HepG2 (cell line): ENCODE measurements around the gene STAT5A. TPM values are rescaled to one million over a fixed set of nuclear protein-coding genes. Genes with fewer than 3 reads are reported as not detected.
A peak's percentile ranks its signal among the peaks of the same experiment; 100 is the strongest.

Experiments used
- ATF1 ChIP-seq: IDR thresholded peaks from 2 replicates; pipeline ENCODE4 v1.6.1; 2016; ENCODE audit warnings: mild to moderate bottlenecking, control low read depth
- CTCF ChIP-seq: sonication (generic); formaldehyde crosslinking; IDR thresholded peaks from 2 replicates; pipeline ENCODE4 v1.5.0; 2020; ENCODE audit warnings: mild to moderate bottlenecking, missing genetic modification reagents, moderate library complexity
- HNF4G ChIP-seq, 2 experiments: sonication (generic) in 1 of 2; formaldehyde crosslinking in 1 of 2; IDR thresholded peaks; 2 replicates each; pipeline versions ENCODE4 v1.4.0 to v1.6.1; 2011 to 2020; ENCODE audit warnings: borderline replicate concordance in 2 of 2, low read depth in 2 of 2, mild to moderate bottlenecking in 2 of 2, low read length in 1 of 2, missing genetic modification reagents in 1 of 2, moderate library complexity in 1 of 2
- KDM1A ChIP-seq: IDR thresholded peaks from 2 replicates; pipeline ENCODE4 v1.6.1; 2016; ENCODE audit warnings: missing compliant biosample characterization
- KDM5A ChIP-seq: fragments of 200-600 bp; sonication (generic); IDR thresholded peaks from 2 replicates; pipeline ENCODE4 v1.7.0; 2018; ENCODE audit warnings: antibody characterized with exemption, mild to moderate bottlenecking, low read length, borderline replicate concordance
- RAD21 ChIP-seq: fragments of 450-650 bp; formaldehyde crosslinking; IDR thresholded peaks from 2 replicates; pipeline ENCODE4 v1.5.0; 2020; ENCODE audit warnings: mild to moderate bottlenecking
- SMAD3 ChIP-seq: sonication (generic); formaldehyde crosslinking; IDR thresholded peaks from 2 replicates; pipeline ENCODE4 v1.4.0; 2020; ENCODE audit warnings: missing genetic modification reagents
- SMC3 ChIP-seq: IDR thresholded peaks from 2 replicates; pipeline ENCODE4 v1.6.1; 2011; ENCODE audit warnings: low read length, improper control_type of control experiment
- SNAI1 ChIP-seq: sonication (generic); formaldehyde crosslinking; IDR thresholded peaks from 2 replicates; pipeline ENCODE4 v1.5.0; 2020; ENCODE audit warnings: mild to moderate bottlenecking, missing genetic modification reagents, borderline replicate concordance
- STAT6 ChIP-seq: sonication (generic); formaldehyde crosslinking; IDR thresholded peaks from 2 replicates; pipeline ENCODE4 v1.4.0; 2020; ENCODE audit warnings: missing genetic modification reagents, mild to moderate bottlenecking, borderline replicate concordance
- ZNF451 ChIP-seq: sonication (generic); formaldehyde crosslinking; IDR thresholded peaks from 2 replicates; pipeline ENCODE4 v1.5.0; 2020; ENCODE audit warnings: mild to moderate bottlenecking, missing genetic modification reagents
- ZNF569 ChIP-seq: sonication (generic); formaldehyde crosslinking; IDR thresholded peaks from 2 replicates; pipeline ENCODE4 v1.5.0; 2020; ENCODE audit warnings: mild to moderate bottlenecking, missing genetic modification reagents, moderate library complexity, borderline replicate concordance
- polyA plus RNA-seq, 8 experiments: library from polyadenylated mRNA; depleted of rRNA in 3 of 8; stranded (reverse) in 7 of 8; unstranded in 1 of 8; fragments of >200 nt; fragmentation: Illumina TruSeq in 4 of 8; extraction: Trizol in 4 of 8; gene quantifications; 2 replicates each; pipeline versions ENCODE4 v1.2.1 to v1.2.3, GENCODE V29; 2011 to 2016; ENCODE audit warnings: low read depth in 4 of 8, missing spikeins in 1 of 8, mixed read lengths in 1 of 8; ENCODE audit not compliant: insufficient read depth in 1 of 8
- total RNA-seq, 5 experiments: library from RNA; depleted of rRNA; stranded (reverse); fragments of >200 nt; fragmentation: Illumina TruSeq; extraction: Trizol; gene quantifications; 2 replicates each; pipeline ENCODE4 v1.2.3, GENCODE V29; 2016; ENCODE audit warnings: low read depth in 1 of 5
- TF ChIP-seq, protein P1 (sequence below): sonication (generic); formaldehyde crosslinking; IDR thresholded peaks from 2 replicates; pipeline ENCODE4 v1.5.1; 2020; ENCODE audit warnings: missing genetic modification reagents, mild to moderate bottlenecking, borderline replicate concordance
- TF ChIP-seq, protein P2 (sequence below): sonication (generic); formaldehyde crosslinking; IDR thresholded peaks from 2 replicates; pipeline ENCODE4 v1.4.0; 2020; ENCODE audit warnings: missing genetic modification reagents
- TF ChIP-seq, protein P3 (sequence below): sonication (generic); formaldehyde crosslinking; IDR thresholded peaks from 2 replicates; pipeline ENCODE4 v1.4.0; 2020; ENCODE audit warnings: mild to moderate bottlenecking, missing genetic modification reagents

Gene STAT5A
- total and polyA plus RNA-seq, 2 of the 13 experiments (the other 11 are each of a cell fraction or from before 2014, with no cell fraction given): 1.4 to 4.1 TPM

DNA sequence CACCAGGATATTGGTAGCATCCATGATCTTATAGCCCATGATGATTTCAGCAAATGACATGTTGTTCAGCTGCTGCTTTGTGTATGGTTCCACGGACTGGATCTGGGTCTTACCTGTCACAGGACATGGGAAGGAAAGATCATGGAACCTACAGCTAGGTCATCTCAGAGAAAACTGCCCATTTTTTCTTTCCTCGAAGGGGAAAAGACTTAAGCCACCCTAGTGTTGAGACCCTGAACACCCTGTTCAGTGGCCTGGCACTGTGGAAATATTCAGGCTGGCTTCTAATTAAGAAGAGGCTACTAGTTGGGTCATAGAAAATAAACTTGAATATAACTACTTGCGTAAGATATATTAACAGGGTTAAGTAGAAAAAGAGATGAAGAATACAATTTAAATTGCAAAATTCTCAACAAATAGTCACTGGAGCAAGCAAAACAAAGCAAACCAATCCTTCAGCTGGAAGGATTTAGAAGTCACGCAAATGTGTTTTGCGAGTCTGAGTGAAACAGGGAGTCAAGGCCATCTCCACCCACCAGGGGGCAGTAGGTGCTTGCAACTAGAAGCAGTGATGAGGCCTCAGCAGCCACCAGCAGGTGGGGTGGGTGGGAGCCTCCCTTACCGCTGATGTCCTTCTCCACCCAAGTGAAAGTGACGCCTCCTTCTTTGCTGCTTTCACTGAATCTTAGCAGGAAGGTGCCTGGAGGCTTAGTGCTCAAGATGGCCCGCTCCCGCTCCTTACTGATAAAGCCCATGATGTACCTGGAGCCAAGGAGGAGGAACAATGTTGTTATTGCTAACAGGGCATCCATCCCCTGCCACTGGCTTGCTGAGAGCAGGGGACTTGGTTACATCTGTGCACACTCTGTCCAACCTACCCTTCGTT, 34.3 kb downstream of the STAT5A start (continued):
- TF ChIP-seq, protein P1, sequence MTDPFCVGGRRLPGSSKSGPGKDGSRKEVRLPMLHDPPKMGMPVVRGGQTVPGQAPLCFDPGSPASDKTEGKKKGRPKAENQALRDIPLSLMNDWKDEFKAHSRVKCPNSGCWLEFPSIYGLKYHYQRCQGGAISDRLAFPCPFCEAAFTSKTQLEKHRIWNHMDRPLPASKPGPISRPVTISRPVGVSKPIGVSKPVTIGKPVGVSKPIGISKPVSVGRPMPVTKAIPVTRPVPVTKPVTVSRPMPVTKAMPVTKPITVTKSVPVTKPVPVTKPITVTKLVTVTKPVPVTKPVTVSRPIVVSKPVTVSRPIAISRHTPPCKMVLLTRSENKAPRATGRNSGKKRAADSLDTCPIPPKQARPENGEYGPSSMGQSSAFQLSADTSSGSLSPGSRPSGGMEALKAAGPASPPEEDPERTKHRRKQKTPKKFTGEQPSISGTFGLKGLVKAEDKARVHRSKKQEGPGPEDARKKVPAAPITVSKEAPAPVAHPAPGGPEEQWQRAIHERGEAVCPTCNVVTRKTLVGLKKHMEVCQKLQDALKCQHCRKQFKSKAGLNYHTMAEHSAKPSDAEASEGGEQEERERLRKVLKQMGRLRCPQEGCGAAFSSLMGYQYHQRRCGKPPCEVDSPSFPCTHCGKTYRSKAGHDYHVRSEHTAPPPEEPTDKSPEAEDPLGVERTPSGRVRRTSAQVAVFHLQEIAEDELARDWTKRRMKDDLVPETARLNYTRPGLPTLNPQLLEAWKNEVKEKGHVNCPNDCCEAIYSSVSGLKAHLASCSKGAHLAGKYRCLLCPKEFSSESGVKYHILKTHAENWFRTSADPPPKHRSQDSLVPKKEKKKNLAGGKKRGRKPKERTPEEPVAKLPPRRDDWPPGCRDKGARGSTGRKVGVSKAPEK: no peak
- TF ChIP-seq CTCF (peak; percentile 100), KDM5A (no peak), HNF4G (IDR thresholded peaks at IDR 0.05; ENCODE audit: borderline replicate concordance, low read depth, low read length) (no peak), HNF4G (CRISPR knock-in tag; IDR thresholded peaks at IDR 0.05; ENCODE audit: borderline replicate concordance, low read depth) (0 out of 2 replicates have a peak, but pooled peaks have one; percentile 12), ZNF451 (CRISPR knock-in tag) (no peak), ATF1 (no peak), ZNF569 (no peak), SNAI1 (CRISPR knock-in tag) (no peak), SMAD3 (CRISPR knock-in tag) (0 out of 2 replicates have a peak, but pooled peaks have one; percentile 57), KDM1A (CRISPR knock-in tag) (peak; percentile 62; the same call in 1 of the 2 replicates), RAD21 (CRISPR knock-in tag) (peak; percentile 100), STAT6 (CRISPR knock-in tag) (peak; percentile 50; the same call in 1 of the 2 replicates), SMC3 (peak; percentile 100)
- TF ChIP-seq, protein P2, sequence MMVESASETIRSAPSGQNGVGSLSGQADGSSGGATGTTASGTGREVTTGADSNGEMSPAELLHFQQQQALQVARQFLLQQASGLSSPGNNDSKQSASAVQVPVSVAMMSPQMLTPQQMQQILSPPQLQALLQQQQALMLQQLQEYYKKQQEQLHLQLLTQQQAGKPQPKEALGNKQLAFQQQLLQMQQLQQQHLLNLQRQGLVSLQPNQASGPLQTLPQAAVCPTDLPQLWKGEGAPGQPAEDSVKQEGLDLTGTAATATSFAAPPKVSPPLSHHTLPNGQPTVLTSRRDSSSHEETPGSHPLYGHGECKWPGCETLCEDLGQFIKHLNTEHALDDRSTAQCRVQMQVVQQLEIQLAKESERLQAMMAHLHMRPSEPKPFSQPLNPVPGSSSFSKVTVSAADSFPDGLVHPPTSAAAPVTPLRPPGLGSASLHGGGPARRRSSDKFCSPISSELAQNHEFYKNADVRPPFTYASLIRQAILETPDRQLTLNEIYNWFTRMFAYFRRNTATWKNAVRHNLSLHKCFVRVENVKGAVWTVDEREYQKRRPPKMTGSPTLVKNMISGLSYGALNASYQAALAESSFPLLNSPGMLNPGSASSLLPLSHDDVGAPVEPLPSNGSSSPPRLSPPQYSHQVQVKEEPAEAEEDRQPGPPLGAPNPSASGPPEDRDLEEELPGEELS (CRISPR knock-in tag): no peak
- TF ChIP-seq, protein P3, sequence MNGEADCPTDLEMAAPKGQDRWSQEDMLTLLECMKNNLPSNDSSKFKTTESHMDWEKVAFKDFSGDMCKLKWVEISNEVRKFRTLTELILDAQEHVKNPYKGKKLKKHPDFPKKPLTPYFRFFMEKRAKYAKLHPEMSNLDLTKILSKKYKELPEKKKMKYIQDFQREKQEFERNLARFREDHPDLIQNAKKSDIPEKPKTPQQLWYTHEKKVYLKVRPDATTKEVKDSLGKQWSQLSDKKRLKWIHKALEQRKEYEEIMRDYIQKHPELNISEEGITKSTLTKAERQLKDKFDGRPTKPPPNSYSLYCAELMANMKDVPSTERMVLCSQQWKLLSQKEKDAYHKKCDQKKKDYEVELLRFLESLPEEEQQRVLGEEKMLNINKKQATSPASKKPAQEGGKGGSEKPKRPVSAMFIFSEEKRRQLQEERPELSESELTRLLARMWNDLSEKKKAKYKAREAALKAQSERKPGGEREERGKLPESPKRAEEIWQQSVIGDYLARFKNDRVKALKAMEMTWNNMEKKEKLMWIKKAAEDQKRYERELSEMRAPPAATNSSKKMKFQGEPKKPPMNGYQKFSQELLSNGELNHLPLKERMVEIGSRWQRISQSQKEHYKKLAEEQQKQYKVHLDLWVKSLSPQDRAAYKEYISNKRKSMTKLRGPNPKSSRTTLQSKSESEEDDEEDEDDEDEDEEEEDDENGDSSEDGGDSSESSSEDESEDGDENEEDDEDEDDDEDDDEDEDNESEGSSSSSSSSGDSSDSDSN (CRISPR knock-in tag): peak; percentile 51
